HG03175 (cell line): ENCODE data around the gene ZNF382.
"Not testable (repeated sequence)": the region's sequence is repeated elsewhere in the genome, so short reads cannot be mapped to it uniquely, and the experiment has no call there.

Experiments
- ATAC-seq: cut with Tn5 transposase; IDR thresholded peaks from one replicate; pipeline ENCODE4 v1.9.1; 2021; ENCODE audit warnings: mild to moderate bottlenecking, moderate library complexity; ENCODE audit not compliant: unreplicated experiment

ZNF382 gene

DNA sequence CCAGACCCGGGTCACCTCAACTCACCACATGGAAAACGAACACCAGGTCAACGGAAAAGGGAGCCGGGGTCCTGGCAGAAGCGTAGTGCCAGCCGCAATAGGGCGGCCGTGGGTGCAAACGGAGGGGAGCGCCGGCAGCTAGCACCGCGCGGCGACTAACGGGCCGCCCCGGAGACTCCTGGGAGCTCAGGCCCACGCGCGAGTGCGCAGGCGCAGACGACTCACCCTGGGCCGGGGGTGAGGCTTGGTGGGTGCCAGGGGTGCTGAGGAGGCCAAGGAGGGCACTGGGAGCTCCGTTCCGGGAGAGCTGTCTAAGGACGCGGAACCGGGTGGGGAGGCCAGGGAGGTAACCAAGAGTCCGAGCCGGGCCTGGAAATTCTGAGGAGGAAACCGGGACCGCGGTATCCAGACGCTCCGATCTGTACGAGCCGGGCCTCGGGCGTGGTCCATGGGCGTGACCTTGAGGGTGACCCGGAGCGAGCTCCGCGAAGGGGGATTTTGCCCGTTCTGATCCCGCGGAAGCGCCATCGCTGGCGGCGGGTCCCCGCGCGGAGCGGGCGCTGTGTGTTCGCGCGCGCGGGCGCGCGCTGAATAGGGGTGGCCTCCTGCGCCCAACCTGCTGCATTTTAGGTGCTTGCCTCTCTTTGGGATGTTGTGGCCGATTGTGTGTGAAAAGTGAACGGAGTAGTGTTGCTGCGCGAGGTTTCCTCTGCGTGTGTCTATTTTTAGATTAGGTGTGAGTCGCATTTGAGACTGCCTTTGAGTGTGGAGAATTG is at the start of gene ZNF382:
Gene ZNF382 (plus strand): TSS at position 213 of the 776 bp plus-strand sequence. CDS start 4,602 bp downstream, outside the sequence.
- ATAC-seq = peak; percentile 59

DNA sequence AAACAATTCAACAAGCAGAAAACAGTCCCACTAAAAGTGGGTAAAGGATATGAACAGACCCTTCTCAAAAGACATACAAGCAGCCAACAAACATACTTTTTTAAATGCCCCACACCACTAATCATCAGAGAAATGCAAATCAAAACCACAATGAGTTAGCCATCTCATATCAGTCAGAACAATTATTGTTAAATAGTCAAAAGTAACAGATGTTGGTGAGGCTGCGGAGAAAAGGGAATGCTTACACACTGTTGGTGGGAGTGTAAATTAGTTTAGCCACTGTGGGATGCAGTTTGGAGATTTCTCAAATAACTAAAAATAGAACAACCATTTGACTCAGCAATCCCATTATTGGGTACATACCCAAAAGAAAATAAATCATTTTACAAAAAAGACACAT is 40.7 kb upstream of the ZNF382 start:
- ATAC-seq = no peak

DNA sequence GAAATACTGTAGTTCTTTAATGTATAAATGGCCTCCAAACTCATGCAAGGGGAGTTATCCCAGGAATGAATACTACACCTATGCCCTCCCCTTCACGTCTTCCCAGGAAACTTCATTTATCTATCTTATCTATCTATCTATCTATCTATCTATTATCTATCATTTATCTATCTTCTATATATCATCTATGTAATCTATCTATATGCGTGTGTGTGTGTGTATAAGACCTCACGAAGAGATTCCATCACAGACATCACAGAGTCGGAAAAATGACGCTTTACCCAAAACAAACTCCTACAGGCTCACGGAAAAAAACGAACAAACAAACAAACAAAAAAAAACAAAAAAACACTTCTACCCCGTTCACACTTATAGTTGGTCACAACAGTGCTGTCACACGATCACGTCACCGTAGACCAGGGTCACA is 32.5 kb upstream of the ZNF382 start:
- ATAC-seq = no peak

DNA sequence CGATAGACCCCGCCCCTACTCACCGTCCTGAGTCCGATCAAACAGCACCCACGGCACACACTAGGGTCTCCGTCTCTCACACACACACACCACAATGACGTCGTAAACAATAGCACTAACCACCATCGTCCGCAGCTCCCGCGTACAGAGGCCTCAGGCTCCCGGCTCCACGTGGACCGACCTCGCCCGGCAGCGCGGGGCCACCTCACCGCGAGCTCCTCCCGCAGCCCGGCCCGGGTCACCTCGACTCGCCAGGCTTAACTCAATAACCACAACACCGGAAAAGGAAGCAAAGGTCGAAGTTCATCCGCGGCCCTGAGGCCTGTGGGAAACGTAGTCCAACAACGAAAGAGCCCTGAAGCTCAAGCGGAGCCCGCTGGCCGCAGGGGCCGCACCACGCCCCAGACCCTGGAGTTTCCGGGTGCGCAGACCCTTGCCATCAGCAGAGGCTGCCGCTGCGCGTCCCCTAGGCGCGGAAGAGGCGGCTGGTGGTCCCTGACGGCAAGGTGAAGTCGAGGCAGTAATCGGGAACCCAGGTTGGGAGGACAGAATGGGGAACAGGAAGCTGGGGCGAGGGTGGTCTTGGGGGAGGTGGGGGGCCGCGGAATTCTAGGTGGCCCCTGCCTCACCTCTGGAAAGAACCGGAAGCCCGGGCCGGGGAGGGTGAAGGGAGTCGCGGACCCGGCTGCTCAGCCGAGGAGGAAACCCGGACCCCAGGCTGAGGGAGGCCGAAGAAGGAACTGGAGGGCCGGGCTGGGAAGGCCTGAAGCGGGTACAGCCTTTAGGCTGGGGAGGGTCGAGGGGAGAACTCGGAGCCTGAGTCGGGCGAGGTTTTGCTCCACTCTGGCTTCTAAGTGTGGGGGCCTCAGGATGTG is 31.9 kb upstream of the ZNF382 start, which contains the start of gene ZNF529:
Gene ZNF529 (minus strand): TSS at position 273 of the 875 bp plus-strand sequence. CDS start 946 bp downstream, outside the sequence.
- ATAC-seq = peak; percentile 91

DNA sequence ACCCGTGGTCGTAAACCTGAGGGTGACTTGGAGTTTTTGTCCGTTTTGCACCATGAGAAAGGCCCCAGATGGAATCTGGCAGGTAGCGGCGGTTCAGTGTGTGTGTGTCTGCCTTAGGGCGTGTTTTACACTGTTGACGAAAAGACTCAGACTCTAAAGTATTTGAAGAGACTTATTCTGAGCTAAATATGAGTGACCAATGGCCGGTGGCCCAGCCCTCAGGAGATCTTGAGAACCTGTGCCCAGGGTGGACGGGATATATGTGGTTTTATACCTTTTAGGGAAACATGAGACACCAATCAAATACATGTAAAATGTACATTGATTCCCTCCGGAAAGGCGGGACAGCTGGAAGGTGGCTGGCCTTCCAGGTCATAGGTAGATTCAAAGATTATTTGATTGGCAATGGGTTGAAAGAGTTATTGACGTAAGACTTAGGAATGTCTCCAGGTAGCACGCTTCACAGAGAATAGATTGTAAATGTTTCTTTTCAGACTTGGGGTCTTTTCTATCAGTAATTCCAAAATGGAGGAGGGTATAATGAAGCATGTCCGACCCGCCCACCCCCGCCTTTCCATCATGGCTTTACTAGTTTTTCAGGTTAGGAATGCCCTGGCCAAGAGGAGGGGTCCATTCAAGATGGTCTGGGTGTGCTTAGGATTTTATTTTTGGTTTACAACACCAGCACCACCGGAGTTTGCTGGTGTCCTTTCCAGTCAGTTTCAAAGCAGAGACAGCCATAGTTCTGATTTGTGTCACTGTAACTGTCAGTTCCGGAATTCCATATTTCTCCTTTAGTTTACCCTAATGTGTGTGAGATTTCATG is 31.0 kb upstream of the ZNF382 start:
- ATAC-seq = no peak

DNA sequence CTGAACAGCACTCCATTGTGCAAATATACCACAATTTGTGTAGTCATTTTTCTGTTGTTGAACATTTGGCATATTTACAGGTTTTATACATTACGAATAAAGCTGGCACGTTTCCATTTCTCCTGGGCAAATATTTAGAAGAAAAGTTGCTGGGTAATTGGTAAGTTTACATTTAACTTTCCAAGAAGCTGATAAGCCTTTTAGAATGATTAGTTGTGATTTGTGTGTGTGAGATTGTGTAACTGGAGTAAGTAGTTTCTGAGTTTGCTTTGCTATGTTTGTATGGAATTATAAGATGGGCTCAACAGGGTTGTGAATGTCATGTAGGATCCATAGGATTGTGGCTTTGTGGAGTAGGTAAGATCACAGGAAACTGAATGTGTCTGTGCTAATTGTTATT is 30.4 kb upstream of the ZNF382 start:
- ATAC-seq = no peak

DNA sequence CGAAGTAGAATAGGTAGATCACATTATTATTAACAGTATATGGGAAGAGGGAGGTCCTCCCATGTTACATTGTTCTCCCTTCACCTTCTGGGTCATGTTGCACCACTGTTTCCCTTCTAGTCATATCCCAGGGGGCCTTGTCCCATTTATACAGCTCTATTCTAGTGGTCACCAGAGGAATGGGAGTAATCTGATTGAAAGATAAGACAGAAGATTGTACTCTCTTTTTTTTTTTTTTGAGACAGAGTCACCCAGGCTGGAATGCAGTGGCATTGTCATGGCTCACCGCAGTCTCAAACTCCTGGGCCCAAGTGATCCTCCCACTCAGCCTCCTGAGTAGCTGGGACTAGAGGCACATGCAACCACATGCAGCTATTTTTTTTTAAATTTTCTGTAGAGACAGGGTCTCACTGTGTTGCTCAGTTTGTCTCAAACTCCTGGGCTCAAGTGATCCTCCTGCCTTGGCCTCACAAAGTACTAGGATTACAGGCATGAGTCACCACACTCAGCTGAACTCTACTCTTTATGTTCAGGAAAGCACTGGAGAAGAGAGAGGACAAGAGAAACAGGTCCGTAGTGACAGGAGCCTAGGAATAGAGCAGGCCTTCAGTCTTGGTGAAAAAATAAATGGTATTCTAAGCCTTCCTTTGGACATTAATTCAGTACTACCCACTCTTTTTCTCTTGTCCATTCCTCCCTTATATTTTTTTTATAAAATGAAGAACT is 27.7 kb upstream of the ZNF382 start:
- no peak for ATAC-seq

DNA sequence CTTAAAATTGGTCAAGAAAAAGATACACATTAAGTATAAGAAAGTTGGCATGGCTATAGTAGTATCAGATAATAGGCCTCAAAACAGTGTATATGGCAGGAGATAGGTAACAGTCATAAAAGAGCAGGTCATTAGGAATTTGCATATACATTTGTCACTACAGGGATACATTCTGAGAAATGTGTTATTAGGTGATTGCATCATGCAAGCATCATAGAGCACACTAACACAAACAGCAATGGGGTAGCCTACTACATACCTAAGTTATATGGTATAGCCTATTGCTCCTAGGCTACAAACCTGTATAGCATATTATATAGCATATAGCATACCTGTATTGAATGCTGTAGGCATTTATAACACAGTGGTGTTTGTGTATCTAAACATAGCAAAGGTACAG is 25.9 kb upstream of the ZNF382 start:
- no peak for ATAC-seq

DNA sequence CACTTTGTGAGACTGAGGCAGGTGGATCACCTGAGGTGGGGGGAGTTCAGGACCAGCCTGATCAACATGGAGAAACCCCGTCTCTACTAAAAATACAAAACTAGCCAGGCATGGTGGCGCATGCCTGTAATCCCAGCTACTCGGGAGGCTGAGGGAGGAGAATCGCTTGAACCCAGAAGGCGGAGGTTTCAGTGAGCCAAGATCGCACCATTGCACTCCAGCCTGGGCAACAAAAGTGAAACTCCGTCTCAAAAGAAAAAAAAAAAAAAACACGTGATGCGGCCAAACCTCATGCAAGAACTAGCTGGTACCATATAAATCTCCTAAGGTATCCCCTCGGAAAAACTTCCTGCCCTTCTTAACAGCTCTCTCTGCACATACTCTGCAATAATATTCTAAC is 2.4 kb upstream of the ZNF382 start:
- not testable (repeated sequence) for ATAC-seq

DNA sequence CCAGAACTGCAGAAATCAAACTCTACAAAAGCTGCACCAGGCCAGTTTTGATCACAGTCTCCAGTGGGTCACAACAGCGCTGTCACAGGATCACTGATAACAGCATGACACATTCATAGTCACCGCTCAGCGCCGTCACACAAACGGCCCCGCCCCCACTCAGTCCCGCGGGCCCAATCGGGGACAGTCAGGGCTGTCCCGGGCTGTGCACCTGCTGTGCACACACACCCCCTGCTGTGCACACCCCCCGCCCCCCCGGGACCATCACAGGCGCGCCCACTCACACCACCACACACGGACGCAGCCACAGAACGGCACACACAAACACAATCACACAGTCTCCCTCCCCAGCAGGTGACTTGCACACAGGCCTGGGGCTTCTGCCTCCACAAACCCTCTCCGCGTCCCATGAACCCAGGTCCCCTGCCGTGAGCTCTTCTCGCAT is 435 bp upstream of the ZNF382 start:
- ATAC-seq = peak; percentile 84

DNA sequence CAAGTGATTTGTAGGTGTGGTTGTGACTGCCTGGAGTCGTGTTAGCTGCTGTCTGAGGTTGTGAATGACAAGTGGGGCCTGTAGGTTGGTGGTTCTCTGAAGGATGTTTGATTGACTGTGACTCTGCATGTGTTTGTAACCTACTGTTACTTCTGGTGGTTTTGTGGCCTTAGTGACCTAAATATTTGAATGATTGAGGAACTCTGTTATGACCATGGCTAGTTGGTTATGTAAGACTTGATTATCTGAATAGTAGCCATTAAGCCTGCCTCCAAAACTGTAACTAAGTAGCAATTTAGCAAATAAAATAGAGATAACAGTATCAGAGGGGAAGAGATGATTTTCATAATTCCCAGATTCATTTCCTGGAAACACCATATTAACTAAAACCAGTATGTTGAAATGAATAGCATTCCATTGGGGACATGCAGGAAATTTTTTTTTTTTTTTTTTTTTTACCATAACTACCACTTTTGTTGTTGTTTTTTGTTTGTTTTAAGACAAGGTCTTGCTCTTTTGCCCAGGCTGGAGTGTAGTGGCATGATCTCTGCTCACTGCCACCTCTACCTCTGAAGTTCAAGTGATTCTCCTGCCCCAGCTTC is 865 bp downstream of the ZNF382 start:
- peak; percentile 28 for ATAC-seq

DNA sequence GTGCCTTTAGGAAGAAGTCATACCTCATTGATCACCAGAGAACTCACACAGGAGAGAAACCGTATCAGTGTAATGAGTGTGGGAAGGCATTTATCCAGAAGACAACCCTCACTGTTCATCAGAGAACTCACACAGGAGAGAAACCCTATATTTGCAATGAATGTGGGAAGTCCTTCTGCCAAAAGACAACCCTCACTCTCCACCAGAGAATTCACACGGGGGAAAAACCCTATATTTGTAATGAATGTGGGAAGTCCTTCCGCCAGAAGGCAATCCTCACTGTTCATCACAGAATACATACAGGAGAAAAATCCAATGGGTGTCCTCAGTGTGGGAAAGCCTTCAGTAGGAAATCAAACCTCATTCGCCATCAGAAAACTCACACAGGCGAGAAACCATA is 21.9 kb downstream of the ZNF382 start:
- no peak for ATAC-seq

DNA sequence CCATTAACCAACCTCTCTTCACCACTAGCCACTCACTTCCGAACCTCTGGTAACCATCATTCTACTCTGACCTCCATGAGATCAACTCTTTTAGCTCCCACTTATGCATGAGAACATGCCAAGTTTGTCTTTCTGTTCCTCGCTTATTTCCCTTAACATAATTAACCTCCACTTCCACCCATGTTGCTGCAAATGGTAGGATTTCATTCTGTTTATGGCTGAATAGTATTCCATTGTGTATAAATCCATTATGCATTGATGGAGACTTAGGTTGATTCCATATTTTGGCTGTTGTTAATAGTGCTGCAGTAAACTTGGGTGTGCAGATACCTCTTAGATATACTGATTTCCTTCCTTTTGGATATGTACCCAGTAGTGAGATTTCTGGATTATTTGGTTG is 30.2 kb downstream of the ZNF382 start:
- ATAC-seq = no peak

DNA sequence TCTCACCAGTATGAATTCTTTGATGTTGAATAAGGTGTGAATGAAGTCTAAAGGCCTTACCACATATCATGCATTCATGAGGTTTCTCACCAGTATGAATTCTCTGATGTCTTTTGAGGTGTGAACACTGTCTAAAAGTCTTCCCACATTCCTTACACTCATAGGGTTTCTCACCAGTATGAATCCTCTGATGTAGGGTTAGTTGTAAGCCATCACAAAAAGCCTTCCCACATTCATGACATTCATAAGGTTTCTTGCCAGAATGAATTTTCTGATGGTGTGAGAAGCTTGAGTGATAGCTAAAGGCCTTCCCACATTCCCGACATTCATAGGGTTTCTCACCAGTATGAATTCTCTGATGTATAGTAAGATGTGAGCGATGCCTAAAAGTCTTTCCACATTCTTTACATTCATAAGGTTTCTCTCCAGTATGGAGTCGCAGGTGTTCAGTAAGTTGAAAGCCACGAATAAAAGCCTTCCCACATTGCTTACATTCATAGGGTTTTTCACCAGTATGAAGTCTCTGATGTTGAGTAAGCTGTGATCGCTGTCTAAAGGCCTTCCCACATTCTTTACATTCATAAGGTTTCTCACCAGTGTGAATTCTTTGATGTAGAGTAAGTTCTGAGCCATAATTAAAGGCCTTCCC is 33.9 kb downstream of the ZNF382 start:
- no peak for ATAC-seq

DNA sequence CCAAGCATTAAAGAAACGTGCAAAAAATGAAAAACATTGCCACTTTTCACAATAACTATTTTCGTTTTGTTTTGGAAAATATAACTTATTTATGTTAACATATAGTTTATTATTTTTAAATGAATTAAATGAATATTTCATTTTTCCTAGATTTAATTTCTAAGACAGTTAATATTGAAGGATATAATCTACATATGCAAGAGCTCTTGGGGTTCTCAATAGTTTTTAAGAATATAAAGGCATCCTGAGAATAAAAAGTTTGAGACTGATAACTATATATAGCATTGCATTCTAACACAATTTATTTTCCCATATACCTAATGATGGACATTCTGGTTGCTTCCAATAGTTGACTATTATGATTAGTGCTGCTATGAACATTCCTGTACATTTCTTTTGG is 41.6 kb downstream of the ZNF382 start:
- ATAC-seq = no peak

DNA sequence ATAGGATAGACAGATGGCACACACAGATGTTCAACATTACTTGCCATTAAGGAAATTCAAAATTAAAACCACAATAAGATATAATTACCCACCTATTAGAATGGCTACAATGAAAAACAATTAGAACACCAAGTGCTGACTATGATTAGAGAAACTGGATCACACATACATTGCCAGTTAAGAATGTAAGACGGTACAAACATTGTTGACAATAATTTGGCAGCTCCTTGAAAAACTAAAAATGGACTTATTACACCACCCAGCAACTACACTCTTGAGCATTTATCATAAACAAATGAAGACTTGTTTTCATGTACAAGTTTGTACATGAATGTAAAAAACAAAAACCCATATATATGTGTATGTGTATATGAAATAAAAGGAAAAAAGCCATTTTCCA is 47.8 kb downstream of the ZNF382 start:
- ATAC-seq = no peak

DNA sequence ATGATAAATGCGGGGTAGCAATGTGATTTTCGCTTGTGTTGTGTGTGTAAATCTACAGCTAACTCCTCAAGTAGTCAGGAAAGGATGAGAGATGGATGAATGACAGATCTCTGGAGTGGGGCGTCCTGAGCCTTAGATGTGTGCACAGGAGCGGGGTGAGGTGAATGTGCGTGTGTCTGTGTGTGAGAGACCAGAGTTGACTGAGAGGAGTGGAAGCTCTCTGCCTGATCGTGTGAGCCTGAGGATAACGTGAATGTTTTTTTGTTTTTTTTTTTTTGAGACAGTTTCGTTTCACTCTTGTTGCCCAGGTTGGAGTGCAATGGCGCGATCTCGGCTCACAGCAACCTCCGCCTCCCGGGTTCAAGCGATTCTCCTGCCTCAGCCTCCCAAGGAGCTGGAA is 60.7 kb downstream of the ZNF382 start:
- ATAC-seq = no peak

DNA sequence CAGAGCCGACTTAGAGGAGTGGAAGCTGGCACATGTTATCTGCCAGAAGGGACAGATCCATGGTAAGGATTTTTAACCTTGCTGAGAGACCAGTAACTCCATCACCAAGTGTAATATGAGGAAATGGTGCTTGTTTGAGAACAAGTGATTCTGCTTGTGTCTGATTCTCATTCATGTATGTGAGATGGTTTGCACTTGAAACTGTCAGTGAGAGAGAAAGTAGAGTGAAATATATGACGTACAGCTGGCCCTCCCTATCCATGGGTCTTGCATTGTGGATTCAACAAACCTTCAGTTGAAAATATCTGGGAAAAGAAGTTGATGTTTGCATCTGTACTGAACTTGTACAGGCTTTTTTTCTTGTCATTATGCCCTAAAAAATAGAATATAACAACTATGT is 63.5 kb downstream of the ZNF382 start:
- ATAC-seq = no peak

DNA sequence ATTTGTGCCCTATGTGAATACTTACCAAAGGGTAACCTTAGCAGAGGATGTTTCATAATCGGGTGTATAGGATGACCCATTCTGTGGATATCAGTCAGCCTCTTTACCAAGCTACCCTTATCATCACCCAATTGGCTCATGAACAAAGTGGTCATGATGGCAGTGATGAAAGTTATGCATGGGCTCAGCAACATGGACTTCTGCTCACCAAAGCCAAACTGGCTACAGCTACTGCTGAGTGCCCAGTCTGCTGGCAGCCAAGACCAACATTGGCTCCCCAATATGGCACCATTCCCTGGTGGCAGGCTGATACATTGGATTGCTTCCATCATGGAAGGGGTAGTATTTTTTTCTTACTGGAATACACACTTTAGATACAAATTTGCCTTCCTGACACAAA is 67.3 kb downstream of the ZNF382 start:
- ATAC-seq = no peak
